ENCODE results near the gene SUN5. TPM values are rescaled to one million over a fixed set of nuclear protein-coding genes. Genes with fewer than 3 reads are reported as not detected.
"Not testable (repeated sequence)": the region's sequence is repeated elsewhere in the genome, so short reads cannot be mapped to it uniquely, and the experiment has no call there.

The SUN5 gene
- not detected in 2 replicates for total RNA-seq

GRCh38 chr20:33004141-33004751 lies at the start of gene SUN5:
SUN5 (minus strand) TSS chr20:33004433; CDS start chr20:33004340, 93 bp downstream.
- FAIRE-seq (no peak), DNase-seq (ENCODE audit: low read depth) (no peak)
- no peaks in the 10 kb centered on the region for H3K36me3 ChIP-seq (ENCODE audit: control insufficient read depth, insufficient read depth, low read length)
- H3K27me3 ChIP-seq (ENCODE audit: control insufficient read depth, insufficient read depth, low read length): no peaks in the 10 kb centered on the region
- TF ChIP-seq CTCF (IDR thresholded peaks at IDR 0.05; ENCODE audit: insufficient read depth, low read length, severe bottlenecking): no peak
- H3K4me3 ChIP-seq (ENCODE audit: low read depth, low read length): no peak within 1 kb of the TSS

GRCh38 chr20:33053291-33054106 lies 49.3 kb upstream of the SUN5 start, which contains the start of gene BPIFB3:
BPIFB3 (plus strand) TSS chr20:33053903; CDS start chr20:33055436, 1,533 bp downstream.
- FAIRE-seq (no peak), DNase-seq (ENCODE audit: low read depth) (no peak)
- no peak within 1 kb of the TSS for H3K4me3 ChIP-seq (ENCODE audit: low read depth, low read length)
- peaks cover 2% of the 10 kb centered on the region for H3K27me3 ChIP-seq (ENCODE audit: control insufficient read depth, insufficient read depth, low read length)
- no peak for TF ChIP-seq CTCF (IDR thresholded peaks at IDR 0.05; ENCODE audit: insufficient read depth, low read length, severe bottlenecking)
- no peaks in the 10 kb centered on the region for H3K36me3 ChIP-seq (ENCODE audit: control insufficient read depth, insufficient read depth, low read length)

GRCh38 chr20:33051333-33051732 lies 47.1 kb upstream of the SUN5 start:
- no peak for TF ChIP-seq CTCF (IDR thresholded peaks at IDR 0.05; ENCODE audit: insufficient read depth, low read length, severe bottlenecking)
- H3K4me3 ChIP-seq (ENCODE audit: low read depth, low read length): no peak overlapping the region
- DNase-seq (ENCODE audit: low read depth) (no peak), FAIRE-seq (no peak)
- no peaks in the 10 kb centered on the region for H3K36me3 ChIP-seq (ENCODE audit: control insufficient read depth, insufficient read depth, low read length)
- H3K27me3 ChIP-seq (ENCODE audit: control insufficient read depth, insufficient read depth, low read length): no peaks in the 10 kb centered on the region

DNA sequence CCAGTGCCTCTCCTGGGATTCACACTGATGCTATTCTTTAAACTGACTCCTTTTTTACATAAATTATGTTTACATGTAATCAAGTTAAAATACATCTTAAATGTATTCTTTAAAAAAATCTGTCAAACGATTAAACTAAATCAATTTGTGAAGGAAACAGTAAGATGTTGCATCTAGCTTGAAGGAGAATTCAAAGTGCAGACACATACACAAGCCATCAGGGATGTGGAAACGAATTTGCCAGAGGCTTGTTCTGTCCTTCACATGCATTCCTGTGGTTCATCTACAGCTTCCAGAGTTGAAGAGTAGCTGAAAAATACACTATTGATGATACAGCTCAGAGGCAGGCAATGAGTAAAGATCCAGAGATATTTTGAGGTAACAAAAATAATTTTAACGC lies 42.2 kb upstream of the SUN5 start:
- DNase-seq (ENCODE audit: low read depth) (peak; percentile 5), FAIRE-seq (no peak)
- Histone ChIP-seq H3K36me3 (ENCODE audit: control insufficient read depth, insufficient read depth, low read length) (no peaks in the 10 kb centered on the region), H3K4me3 (ENCODE audit: low read depth, low read length) (no peak overlapping the region), H3K27me3 (ENCODE audit: control insufficient read depth, insufficient read depth, low read length) (no peaks in the 10 kb centered on the region)
- TF ChIP-seq CTCF (IDR thresholded peaks at IDR 0.05; ENCODE audit: insufficient read depth, low read length, severe bottlenecking): no peak

DNA sequence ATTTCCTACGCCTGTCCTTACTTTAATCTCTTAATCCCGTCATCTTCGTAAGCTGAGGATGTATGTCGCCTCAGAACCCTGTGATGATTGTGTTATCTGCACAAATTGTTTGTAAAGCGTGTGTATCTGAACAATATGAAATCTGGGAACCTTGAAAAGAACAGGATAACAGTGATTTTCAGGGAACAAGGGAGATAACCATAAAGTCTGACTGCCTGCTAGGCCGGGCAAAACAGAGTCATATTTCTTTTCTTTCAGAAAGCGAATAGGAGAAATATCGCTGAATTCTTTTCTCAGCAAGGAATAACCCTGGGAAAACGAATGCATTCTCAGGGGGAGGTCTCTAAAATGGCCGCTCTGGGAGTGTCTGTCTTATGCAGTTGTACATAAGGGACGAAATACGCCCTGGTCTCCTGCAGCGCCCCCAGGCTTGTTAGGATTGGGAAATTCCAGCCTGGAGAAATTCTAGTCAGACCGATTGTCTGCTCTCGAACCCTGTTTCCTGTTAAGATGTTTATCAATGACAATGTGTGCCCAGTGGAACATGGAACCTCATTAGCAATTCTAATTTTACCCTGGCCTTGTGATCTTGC lies 41.0 kb upstream of the SUN5 start:
- not testable (repeated sequence) for H3K36me3 ChIP-seq (ENCODE audit: control insufficient read depth, insufficient read depth, low read length); DNase-seq (ENCODE audit: low read depth); H3K4me3 ChIP-seq (ENCODE audit: low read depth, low read length); FAIRE-seq; H3K27me3 ChIP-seq (ENCODE audit: control insufficient read depth, insufficient read depth, low read length)

- no peak overlapping the region for H3K4me3 ChIP-seq (ENCODE audit: low read depth, low read length)
- no peaks in the 10 kb centered on the region for H3K36me3 ChIP-seq (ENCODE audit: control insufficient read depth, insufficient read depth, low read length)
- DNase-seq (ENCODE audit: low read depth) (no peak), FAIRE-seq (no peak)
- H3K27me3 ChIP-seq (ENCODE audit: control insufficient read depth, insufficient read depth, low read length): no peaks in the 10 kb centered on the region
- no peak for TF ChIP-seq CTCF (IDR thresholded peaks at IDR 0.05; ENCODE audit: insufficient read depth, low read length, severe bottlenecking)
Measured at GRCh38 chr20:33043731-33044181, 39.5 kb upstream of the SUN5 start.
